ENCODE results near the gene CHST11. TPM values are rescaled to one million over a fixed set of nuclear protein-coding genes. Genes with fewer than 3 reads are reported as not detected.

Gene CHST11
- total RNA-seq, 1 experiment from 2014 or later = 1.1 TPM

- TF ChIP-seq CTCF (IDR thresholded peaks at IDR 0.05; ENCODE audit: unreplicated experiment) = no peak
- Mint-ChIP-seq H3K9me3 (ENCODE audit: low read depth, unreplicated experiment) (no peaks in the 10 kb centered on the region), H3K27ac (ENCODE audit: unreplicated experiment) (no peak overlapping the region), H3K27me3 (ENCODE audit: unreplicated experiment) (peaks cover 55% of the 10 kb centered on the region), H3K4me1 (ENCODE audit: low read depth, unreplicated experiment) (peaks cover 5% of the 10 kb centered on the region), H3K36me3 (ENCODE audit: insufficient read depth, unreplicated experiment) (no peaks in the 10 kb centered on the region), H3K4me3 (ENCODE audit: low read depth, unreplicated experiment) (no peak overlapping the region)
- intact Hi-C loops (cut with micrococcal nuclease; ENCODE audit: unreplicated experiment) = no loop called here
- BruUV-seq (replicated peaks) = no TSS peak
- CTCF ChIA-PET = no interaction called here
- DNase-seq = no peak
These were observed 290.6 kb downstream of the CHST11 start for GRCh38 chr12:104747330-104747729.

GRCh38 chr12:104747955-104748354 lies 291.2 kb downstream of the CHST11 start:
- TF ChIP-seq CTCF (IDR thresholded peaks at IDR 0.05; ENCODE audit: unreplicated experiment) = no peak
- Mint-ChIP-seq H3K9me3 (ENCODE audit: low read depth, unreplicated experiment) (no peaks in the 10 kb centered on the region), H3K4me1 (ENCODE audit: low read depth, unreplicated experiment) (peaks cover 5% of the 10 kb centered on the region), H3K4me3 (ENCODE audit: low read depth, unreplicated experiment) (no peak overlapping the region), H3K27ac (ENCODE audit: unreplicated experiment) (no peak overlapping the region), H3K27me3 (ENCODE audit: unreplicated experiment) (peaks cover 49% of the 10 kb centered on the region), H3K36me3 (ENCODE audit: insufficient read depth, unreplicated experiment) (no peaks in the 10 kb centered on the region)
- DNase-seq = no peak
- intact Hi-C loops (cut with micrococcal nuclease; ENCODE audit: unreplicated experiment) = no loop called here
- CTCF ChIA-PET = no interaction called here
- no TSS peak for BruUV-seq (replicated peaks)

GRCh38 chr12:104748356-104748755 lies 291.6 kb downstream of the CHST11 start:
- Mint-ChIP-seq H3K27ac (ENCODE audit: unreplicated experiment) (no peak overlapping the region), H3K4me1 (ENCODE audit: low read depth, unreplicated experiment) (peaks cover 5% of the 10 kb centered on the region), H3K36me3 (ENCODE audit: insufficient read depth, unreplicated experiment) (no peaks in the 10 kb centered on the region), H3K4me3 (ENCODE audit: low read depth, unreplicated experiment) (no peak overlapping the region), H3K27me3 (ENCODE audit: unreplicated experiment) (peaks cover 48% of the 10 kb centered on the region), H3K9me3 (ENCODE audit: low read depth, unreplicated experiment) (no peaks in the 10 kb centered on the region)
- no TSS peak for BruUV-seq (replicated peaks)
- intact Hi-C loops (cut with micrococcal nuclease; ENCODE audit: unreplicated experiment) = no loop called here
- CTCF ChIA-PET = no interaction called here
- no peak for DNase-seq
- TF ChIP-seq CTCF (IDR thresholded peaks at IDR 0.05; ENCODE audit: unreplicated experiment) = no peak

GRCh38 chr12:104748790-104749189 lies 292.0 kb downstream of the CHST11 start:
- Mint-ChIP-seq H3K4me1 (ENCODE audit: low read depth, unreplicated experiment) (peaks cover 5% of the 10 kb centered on the region), H3K36me3 (ENCODE audit: insufficient read depth, unreplicated experiment) (no peaks in the 10 kb centered on the region), H3K4me3 (ENCODE audit: low read depth, unreplicated experiment) (no peak overlapping the region), H3K27me3 (ENCODE audit: unreplicated experiment) (peaks cover 48% of the 10 kb centered on the region), H3K27ac (ENCODE audit: unreplicated experiment) (no peak overlapping the region), H3K9me3 (ENCODE audit: low read depth, unreplicated experiment) (no peaks in the 10 kb centered on the region)
- intact Hi-C loops (cut with micrococcal nuclease; ENCODE audit: unreplicated experiment) = no loop called here
- TF ChIP-seq CTCF (IDR thresholded peaks at IDR 0.05; ENCODE audit: unreplicated experiment) = no peak
- no TSS peak for BruUV-seq (replicated peaks)
- DNase-seq = no peak
- CTCF ChIA-PET = no interaction called here
